ENCODE measurements around the gene ENO1.
"Not testable (repeated sequence)": the region's sequence is repeated elsewhere in the genome, so short reads cannot be mapped to it uniquely, and the experiment has no call there.

ENO1 gene

GRCh38 chr1:8844501-8845006 lies 33.9 kb downstream of the ENO1 start:
- no peak overlapping the region for H3K4me3 ChIP-seq (replicated peaks in 1 of 2; ENCODE audit: low read depth in 2 of 2, low read length in 2 of 2)

DNA sequence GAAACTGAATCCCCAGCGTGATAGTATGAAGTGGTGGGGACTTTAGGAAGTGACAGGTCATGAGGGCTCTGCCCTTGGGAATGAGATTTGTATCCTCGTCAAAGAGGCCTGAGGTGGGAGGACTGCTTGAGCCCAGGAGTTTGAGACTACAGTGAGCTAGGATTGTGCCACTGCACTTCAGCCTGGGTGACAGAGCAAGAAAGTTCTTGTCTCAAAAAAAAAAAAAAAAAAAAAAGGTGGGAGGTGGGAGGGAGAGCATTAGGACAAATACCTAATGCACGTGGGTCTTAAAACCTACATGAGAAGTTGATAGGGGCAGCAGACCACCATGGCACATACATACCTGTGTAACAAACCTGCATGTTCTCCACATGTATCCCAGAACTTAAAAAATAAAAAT lies 37.1 kb downstream of the ENO1 start:
- no peak overlapping the region for H3K4me3 ChIP-seq (replicated peaks in 1 of 2; ENCODE audit: low read depth in 2 of 2, low read length in 2 of 2)
- TF ChIP-seq, protein P1, sequence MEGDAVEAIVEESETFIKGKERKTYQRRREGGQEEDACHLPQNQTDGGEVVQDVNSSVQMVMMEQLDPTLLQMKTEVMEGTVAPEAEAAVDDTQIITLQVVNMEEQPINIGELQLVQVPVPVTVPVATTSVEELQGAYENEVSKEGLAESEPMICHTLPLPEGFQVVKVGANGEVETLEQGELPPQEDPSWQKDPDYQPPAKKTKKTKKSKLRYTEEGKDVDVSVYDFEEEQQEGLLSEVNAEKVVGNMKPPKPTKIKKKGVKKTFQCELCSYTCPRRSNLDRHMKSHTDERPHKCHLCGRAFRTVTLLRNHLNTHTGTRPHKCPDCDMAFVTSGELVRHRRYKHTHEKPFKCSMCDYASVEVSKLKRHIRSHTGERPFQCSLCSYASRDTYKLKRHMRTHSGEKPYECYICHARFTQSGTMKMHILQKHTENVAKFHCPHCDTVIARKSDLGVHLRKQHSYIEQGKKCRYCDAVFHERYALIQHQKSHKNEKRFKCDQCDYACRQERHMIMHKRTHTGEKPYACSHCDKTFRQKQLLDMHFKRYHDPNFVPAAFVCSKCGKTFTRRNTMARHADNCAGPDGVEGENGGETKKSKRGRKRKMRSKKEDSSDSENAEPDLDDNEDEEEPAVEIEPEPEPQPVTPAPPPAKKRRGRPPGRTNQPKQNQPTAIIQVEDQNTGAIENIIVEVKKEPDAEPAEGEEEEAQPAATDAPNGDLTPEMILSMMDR (IDR thresholded peaks at IDR 0.05; ENCODE audit: low read depth, low read length), result no peak
- no peak for DNase-seq (ENCODE audit: low read depth in 2 of 2)

More at GRCh38 chr1:8844501-8845006, 33.9 kb downstream of the ENO1 start:
- DNase-seq (ENCODE audit: low read depth in 2 of 2), result peak in 1 of 2 donors; percentile 31
- TF ChIP-seq, protein P1 (IDR thresholded peaks at IDR 0.05; ENCODE audit: low read depth, low read length), result no peak

DNA sequence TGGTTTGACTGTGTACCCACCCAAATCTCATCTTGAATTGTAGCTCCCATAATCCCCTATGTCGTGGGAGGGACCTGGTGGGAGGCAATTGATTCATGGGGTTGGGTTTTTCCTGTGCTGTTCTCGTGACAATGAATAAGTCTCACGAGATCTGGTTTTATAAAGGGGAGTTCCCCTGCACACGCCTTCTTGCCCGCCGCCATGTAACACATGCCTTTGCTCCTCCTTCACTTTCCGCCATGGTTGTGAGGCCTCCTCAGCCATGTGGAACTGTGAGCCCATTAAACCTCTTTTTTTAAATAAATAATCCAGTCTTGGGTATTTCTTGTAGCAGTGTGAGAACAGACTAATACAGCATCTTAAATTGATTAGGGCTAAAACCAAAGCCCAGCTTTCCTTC lies 38.5 kb downstream of the ENO1 start:
- H3K4me3 ChIP-seq (replicated peaks in 1 of 2; ENCODE audit: low read depth in 2 of 2, low read length in 2 of 2), result no peak overlapping the region
- no peak for DNase-seq (ENCODE audit: low read depth in 2 of 2)
- TF ChIP-seq, protein P1 (IDR thresholded peaks at IDR 0.05; ENCODE audit: low read depth, low read length), result no peak

DNA sequence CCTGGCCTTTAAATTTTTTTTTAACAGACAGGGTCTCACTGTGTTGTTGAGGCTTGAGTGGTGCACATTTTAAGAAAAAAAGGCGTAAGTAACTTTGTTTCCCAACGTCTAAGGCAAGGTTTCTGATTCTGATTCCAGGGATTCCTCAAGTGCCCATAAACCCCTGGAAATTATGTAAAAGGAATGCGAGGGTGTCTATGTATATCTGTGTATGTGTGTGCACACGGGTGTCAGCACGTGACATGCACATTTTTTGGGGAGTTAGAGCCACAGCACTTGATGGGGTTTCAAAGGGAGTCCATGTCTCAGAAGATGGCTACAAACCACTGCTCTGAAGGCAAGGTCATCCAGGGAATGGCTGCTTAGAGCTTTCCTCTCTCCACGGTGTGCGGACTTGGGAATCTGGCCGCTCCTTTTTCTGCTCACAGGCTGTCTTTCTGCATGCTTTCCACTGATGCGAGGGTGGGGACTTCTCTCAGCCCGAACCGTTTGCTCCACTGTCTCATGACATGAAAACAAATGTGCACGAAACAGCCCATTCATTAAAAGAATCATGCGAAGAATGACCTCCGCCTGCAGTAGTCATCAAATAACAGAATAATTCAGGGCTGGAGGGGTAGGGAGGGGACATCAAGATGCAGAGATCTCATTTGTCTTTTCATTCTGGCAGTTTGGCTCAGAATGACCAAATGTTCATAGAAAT lies 42.4 kb downstream of the ENO1 start:
- TF ChIP-seq, protein P1 (IDR thresholded peaks at IDR 0.05; ENCODE audit: low read depth, low read length), result no peak
- DNase-seq (ENCODE audit: low read depth in 2 of 2), result no peak
- no peak overlapping the region for H3K4me3 ChIP-seq (replicated peaks in 1 of 2; ENCODE audit: low read depth in 2 of 2, low read length in 2 of 2)

DNA sequence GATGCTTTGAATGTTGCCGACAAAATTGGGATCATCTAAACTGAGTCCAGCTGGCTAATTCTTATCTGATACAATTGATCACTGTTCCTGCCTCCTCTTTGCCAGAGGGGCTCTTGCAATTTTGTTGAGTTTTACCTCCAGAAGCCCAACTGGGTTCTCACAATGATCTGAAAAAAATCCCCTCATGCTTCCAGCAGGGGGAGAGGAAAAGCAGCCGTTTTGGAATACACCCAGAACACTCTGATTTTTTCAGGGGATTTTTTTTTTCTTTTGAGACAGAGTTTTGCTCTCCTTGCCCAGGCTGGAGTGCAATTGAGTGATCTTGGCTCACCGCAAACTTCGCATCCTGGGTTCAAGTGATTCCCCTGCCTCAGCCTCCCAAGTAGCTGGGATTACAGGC lies 47.1 kb downstream of the ENO1 start:
- TF ChIP-seq, protein P1 (IDR thresholded peaks at IDR 0.05; ENCODE audit: low read depth, low read length), result peak; percentile 44
- peak in 1 of 2 donors; percentile 50 for DNase-seq (ENCODE audit: low read depth in 2 of 2)

DNA sequence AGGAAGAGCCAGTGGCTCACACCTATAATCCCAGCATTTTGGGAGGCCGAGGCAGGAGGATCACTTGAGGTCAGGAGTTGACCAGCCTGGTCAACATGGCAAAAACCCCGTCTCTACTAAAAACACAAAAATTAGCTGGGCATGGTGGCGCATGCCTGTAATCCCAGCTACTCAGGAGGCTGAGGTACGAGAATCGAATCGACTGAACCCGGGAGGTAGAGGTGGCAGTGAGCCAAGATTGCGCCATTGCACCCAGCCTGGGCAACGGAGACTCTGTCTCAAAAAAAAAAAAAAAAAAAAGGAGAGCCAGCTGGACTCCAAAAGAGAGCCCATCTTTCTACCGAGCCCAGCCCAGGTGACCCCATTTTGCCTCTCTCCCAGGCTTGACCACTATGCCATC lies 47.8 kb downstream of the ENO1 start:
- not testable (repeated sequence) for DNase-seq (ENCODE audit: low read depth in 2 of 2); H3K4me3 ChIP-seq (replicated peaks in 1 of 2; ENCODE audit: low read depth in 2 of 2, low read length in 2 of 2)

More for the DNA sequence above, 47.1 kb downstream of the ENO1 start:
- H3K4me3 ChIP-seq (replicated peaks in 1 of 2; ENCODE audit: low read depth in 2 of 2, low read length in 2 of 2), result no peak overlapping the region

DNA sequence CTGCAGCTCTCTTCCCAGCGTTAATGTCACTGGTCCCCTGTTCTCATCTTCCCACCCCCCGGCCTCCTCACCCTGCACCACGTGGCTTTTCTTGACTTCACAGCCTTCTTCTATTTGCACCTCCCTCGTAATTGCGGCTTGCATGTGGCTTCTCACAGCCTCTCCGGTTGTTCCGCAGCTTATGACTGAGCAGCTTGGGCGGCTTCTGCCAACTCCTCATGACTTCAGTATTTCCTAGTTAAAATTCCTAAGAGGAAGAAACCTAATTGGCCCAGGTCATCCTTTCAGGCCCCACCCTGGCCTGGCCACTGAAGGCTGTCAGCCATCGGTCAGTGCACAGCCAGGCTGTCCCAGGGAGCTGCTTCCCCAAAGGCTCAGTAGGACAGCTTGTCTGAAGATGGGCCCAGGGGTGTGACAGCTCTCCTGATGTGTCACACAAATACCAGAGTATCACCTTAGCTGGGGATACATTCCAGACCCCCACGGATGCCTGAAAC lies 52.5 kb downstream of the ENO1 start:
- peak; percentile 74 to 85 for DNase-seq (ENCODE audit: low read depth in 2 of 2)
- no peak overlapping the region for H3K4me3 ChIP-seq (replicated peaks in 1 of 2; ENCODE audit: low read depth in 2 of 2, low read length in 2 of 2)
- TF ChIP-seq, protein P1 (IDR thresholded peaks at IDR 0.05; ENCODE audit: low read depth, low read length), result no peak
